HEK293T (cell line): ENCODE measurements around the gene HJURP.

Experiments
- ARNT ChIP-seq: fragments of 450-650 bp; IDR thresholded peaks from 2 replicates; pipeline ENCODE4 v1.6.1; 2017; ENCODE audit warnings: mild to moderate bottlenecking
- FOXA1 ChIP-seq: fragments of 450-650 bp; IDR thresholded peaks from 2 replicates; pipeline ENCODE4 v1.6.1; 2016; ENCODE audit warnings: mild to moderate bottlenecking
- FOXM1 ChIP-seq: fragments of 450-650 bp; IDR thresholded peaks from 2 replicates; pipeline ENCODE4 v1.6.1; 2017; ENCODE audit warnings: mild to moderate bottlenecking, borderline replicate concordance
- HDGF ChIP-seq: fragments of 450-650 bp; IDR thresholded peaks from 2 replicates; pipeline ENCODE4 v1.6.1; 2017; ENCODE audit warnings: antibody characterized with exemption, borderline replicate concordance
- L3MBTL2 ChIP-seq: fragments of 450-650 bp; conservative IDR thresholded peaks from 2 replicates; pipeline ENCODE4 v1.6.1; 2016; ENCODE audit warnings: mild to moderate bottlenecking
- LEF1 ChIP-seq: fragments of 450-650 bp; IDR thresholded peaks from 2 replicates; pipeline ENCODE4 v1.6.1; 2017; ENCODE audit warnings: mild to moderate bottlenecking, borderline replicate concordance
- NFRKB ChIP-seq: fragments of 450-650 bp; IDR thresholded peaks from 2 replicates; pipeline ENCODE4 v1.6.1; 2016; ENCODE audit warnings: mild to moderate bottlenecking, moderate library complexity
- SP1 ChIP-seq: fragments of 450-650 bp; IDR thresholded peaks from 2 replicates; pipeline ENCODE4 v1.6.1; 2017
- TARDBP ChIP-seq: fragments of 450-650 bp; IDR thresholded peaks from 2 replicates; pipeline ENCODE4 v1.6.1; 2016
- ZNF384 ChIP-seq: fragments of 450-650 bp; IDR thresholded peaks from 2 replicates; pipeline ENCODE4 v1.6.1; 2016
- TF ChIP-seq, protein P1 (sequence below): fragments of 450-650 bp; IDR thresholded peaks from 2 replicates; pipeline ENCODE4 v1.6.1; 2016

- no peak for TF ChIP-seq ARNT
- TF ChIP-seq, protein P1, sequence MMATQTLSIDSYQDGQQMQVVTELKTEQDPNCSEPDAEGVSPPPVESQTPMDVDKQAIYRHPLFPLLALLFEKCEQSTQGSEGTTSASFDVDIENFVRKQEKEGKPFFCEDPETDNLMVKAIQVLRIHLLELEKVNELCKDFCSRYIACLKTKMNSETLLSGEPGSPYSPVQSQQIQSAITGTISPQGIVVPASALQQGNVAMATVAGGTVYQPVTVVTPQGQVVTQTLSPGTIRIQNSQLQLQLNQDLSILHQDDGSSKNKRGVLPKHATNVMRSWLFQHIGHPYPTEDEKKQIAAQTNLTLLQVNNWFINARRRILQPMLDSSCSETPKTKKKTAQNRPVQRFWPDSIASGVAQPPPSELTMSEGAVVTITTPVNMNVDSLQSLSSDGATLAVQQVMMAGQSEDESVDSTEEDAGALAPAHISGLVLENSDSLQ: no peak
- no peak for TF ChIP-seq SP1
- TF ChIP-seq FOXA1: no peak
- TF ChIP-seq NFRKB: no peak
- no peak for TF ChIP-seq FOXM1
- no peak for TF ChIP-seq LEF1
- TF ChIP-seq HDGF: no peak
- no peak for TF ChIP-seq ZNF384
- no peak for TF ChIP-seq TARDBP
- no peak for TF ChIP-seq L3MBTL2
These were observed 982 bp downstream of the HJURP start for GRCh38 chr2:233853353-233853752.
